IPS-NIHi11 (cell line): Measurements from ENCODE around the gene DDX11.
"Not testable (repeated sequence)": the region's sequence is repeated elsewhere in the genome, so short reads cannot be mapped to it uniquely, and the experiment has no call there.

ENCODE experiments used
- DNase-seq: peaks from one replicate; pipeline ENCODE4 v3.0.0; 2012; ENCODE audit warnings: mixed read lengths, low spot score

The DDX11 gene

GRCh38 chr12:31099434-31099833 lies 25.8 kb downstream of the DDX11 start:
- DNase-seq: not testable (repeated sequence)

GRCh38 chr12:31100503-31101208 lies 27.0 kb downstream of the DDX11 start:
- DNase-seq: not testable (repeated sequence)

- not testable (repeated sequence) for DNase-seq
Observed at GRCh38 chr12:31102125-31102524, 28.5 kb downstream of the DDX11 start.

- not testable (repeated sequence) for DNase-seq
Observed at GRCh38 chr12:31102596-31102995, 28.9 kb downstream of the DDX11 start.

GRCh38 chr12:31103561-31103975 lies 29.9 kb downstream of the DDX11 start:
- DNase-seq: peak; percentile 37

- DNase-seq: not testable (repeated sequence)
Observed at GRCh38 chr12:31104220-31104619, 30.6 kb downstream of the DDX11 start.

GRCh38 chr12:31104773-31105172 lies 31.1 kb downstream of the DDX11 start:
- not testable (repeated sequence) for DNase-seq

GRCh38 chr12:31105668-31106067 lies 32.0 kb downstream of the DDX11 start:
- DNase-seq: no peak

- no peak for DNase-seq
Observed at GRCh38 chr12:31106101-31106803, 32.6 kb downstream of the DDX11 start.

- not testable (repeated sequence) for DNase-seq
Observed at GRCh38 chr12:31109773-31110172, 36.1 kb downstream of the DDX11 start.

GRCh38 chr12:31110263-31110662 lies 36.6 kb downstream of the DDX11 start:
- DNase-seq: not testable (repeated sequence)

- DNase-seq: not testable (repeated sequence)
Observed at GRCh38 chr12:31115092-31115601, 41.5 kb downstream of the DDX11 start.

- DNase-seq: not testable (repeated sequence)
Observed at GRCh38 chr12:31116846-31117202, 43.2 kb downstream of the DDX11 start.

GRCh38 chr12:31117203-31118011 lies 43.7 kb downstream of the DDX11 start:
- peak; percentile 68 for DNase-seq

GRCh38 chr12:31118347-31119191 lies 44.9 kb downstream of the DDX11 start:
- peak; percentile 71 for DNase-seq

- DNase-seq: peak; percentile 10
Observed at GRCh38 chr12:31119192-31119802, 45.6 kb downstream of the DDX11 start.

GRCh38 chr12:31119803-31120211 lies 46.1 kb downstream of the DDX11 start:
- peak; percentile 23 for DNase-seq

GRCh38 chr12:31120392-31121008 lies 46.8 kb downstream of the DDX11 start:
- peak; percentile 10 for DNase-seq

GRCh38 chr12:31121022-31121728 lies 47.5 kb downstream of the DDX11 start:
- peak; percentile 3 for DNase-seq

- peak; percentile 1 for DNase-seq
Observed at GRCh38 chr12:31122481-31122880, 48.8 kb downstream of the DDX11 start.
